A549 (cell line): Measurements from ENCODE around the gene FBXW2. TPM values are rescaled to one million over a fixed set of nuclear protein-coding genes. Genes with fewer than 3 reads are reported as not detected.

Source experiments
- ATAC-seq, 2 experiments: fragments of 200-7000 bp in 1 of 2; fragments of >200 bp in 1 of 2; cut with Nextera tagmentation in 1 of 2; cut with Tn5 transposase in 1 of 2; 3 replicates each; pipeline versions ENCODE4 v1.8.0 to v1.9.1; 2018 to 2020; ENCODE audit warnings: mild to moderate bottlenecking in 1 of 2, moderate library complexity in 1 of 2
- CTCF ChIA-PET: fragments of 300-600 bp; sonication (Branson Sonifier 250); formaldehyde crosslinking; extraction: SDS; loops from one replicate; lab custom pipeline; 2021; ENCODE audit warnings: antibody characterized with exemption, inconsistent platforms; lab: Yijun Ruan, JAX
- POLR2A ChIA-PET: fragments of 350-600 bp; formaldehyde crosslinking; extraction: SDS; loops from one replicate; lab custom pipeline; 2021; ENCODE audit warnings: antibody characterized with exemption, inconsistent platforms; lab: Yijun Ruan, JAX
- DNase-seq, 2 experiments: peaks; one replicate each; pipeline versions ENCODE4 v3.0.0 to v3.0.0-alpha.2; 2011 to 2016; ENCODE audit warnings: low read depth in 1 of 2, low spot score in 1 of 2
- FAIRE-seq: peaks from 2 replicates; lab custom pipeline; 2011; peaks lifted over from hg19 to GRCh38; lab: Jason Lieb, UNC
- H3K27ac ChIP-seq, 2 experiments: fragments of >200 bp; sonication (Bioruptor Twin); formaldehyde crosslinking; 3 replicates each; pipeline ENCODE4 v1.5.1; 2016 to 2017
- H3K4me1 ChIP-seq: fragments of >200 bp; sonication (Bioruptor Twin); formaldehyde crosslinking; 3 replicates; pipeline ENCODE4 v1.6.1; 2016
- H3K4me2 ChIP-seq: fragments of >200 bp; sonication (Bioruptor Twin); formaldehyde crosslinking; 3 replicates; pipeline ENCODE4 v1.6.1; 2016
- H3K4me3 ChIP-seq: fragments of >200 bp; sonication (Bioruptor Twin); formaldehyde crosslinking; 3 replicates; pipeline ENCODE4 v1.5.1; 2016
- H3K9me3 ChIP-seq: fragments of >200 bp; sonication (Bioruptor Twin); formaldehyde crosslinking; 3 replicates; pipeline ENCODE4 v1.6.1; 2016
- CHD4 ChIP-seq: fragments of 200-600 bp; sonication (generic); IDR thresholded peaks from 2 replicates; pipeline ENCODE4 v1.6.1; 2016; ENCODE audit warnings: antibody characterized with exemption, mild to moderate bottlenecking, borderline replicate concordance
- EHF ChIP-seq: fragments of 250-450 bp; sonication (Bioruptor Pico); IDR thresholded peaks from 2 replicates; pipeline ENCODE4 v1.5.0; 2020; ENCODE audit warnings: mild to moderate bottlenecking
- EP300 ChIP-seq, 2 experiments: fragments of >200 bp; sonication (Bioruptor Twin); formaldehyde crosslinking; IDR thresholded peaks; 2 replicates in 1 of 2; 3 replicates in 1 of 2; pipeline ENCODE4 v1.6.1; 2016 to 2017
- FOSL2 ChIP-seq, 2 experiments: fragments of 450-650 bp in 1 of 2; fragments of >200 bp in 1 of 2; sonication (Bioruptor Twin) in 1 of 2; formaldehyde crosslinking; IDR thresholded peaks; 2 replicates each; pipeline versions ENCODE4 v1.5.0 to v1.6.1; 2016 to 2020; ENCODE audit warnings: mild to moderate bottlenecking in 1 of 2, moderate library complexity in 1 of 2
- HDAC2 ChIP-seq: fragments of 200-600 bp; sonication (generic); IDR thresholded peaks from 2 replicates; pipeline ENCODE4 v1.6.1; 2016
- HEYL ChIP-seq: fragments of 250-450 bp; sonication (Bioruptor Pico); IDR thresholded peaks from 2 replicates; pipeline ENCODE4 v1.8.0; 2021; ENCODE audit warnings: mild to moderate bottlenecking, moderate library complexity
- KDM1A ChIP-seq: fragments of 200-600 bp; sonication (generic); IDR thresholded peaks from 2 replicates; pipeline ENCODE4 v1.6.1; 2016; ENCODE audit warnings: low read depth, mild to moderate bottlenecking
- MAFK ChIP-seq: fragments of 450-650 bp; IDR thresholded peaks from 2 replicates; pipeline ENCODE4 v1.6.1; 2014; ENCODE audit not compliant: partially characterized antibody
- MAZ ChIP-seq: fragments of 150-350 bp; IDR thresholded peaks from 2 replicates; pipeline ENCODE4 v1.6.1; 2014; ENCODE audit warnings: antibody characterized with exemption, low read depth, low read length, borderline replicate concordance
- MYC ChIP-seq: IDR thresholded peaks from 2 replicates; pipeline ENCODE4 v1.6.1; 2012; ENCODE audit warnings: mild to moderate bottlenecking, inconsistent platforms, low read length, improper control_type of control experiment, borderline replicate concordance
- NFE2L2 ChIP-seq: fragments of 150-350 bp; conservative IDR thresholded peaks from 2 replicates; pipeline ENCODE4 v1.6.1; 2014; ENCODE audit warnings: low read length
- NPAS2 ChIP-seq: fragments of 250-450 bp; sonication (Bioruptor Pico); IDR thresholded peaks from 2 replicates; pipeline ENCODE4 v1.8.0; 2022; ENCODE audit warnings: mild to moderate bottlenecking, moderate library complexity, borderline replicate concordance
- PHF8 ChIP-seq: fragments of 200-600 bp; sonication (generic); IDR thresholded peaks from 2 replicates; pipeline ENCODE4 v1.6.1; 2016; ENCODE audit warnings: low read depth, mild to moderate bottlenecking, antibody characterized with exemption, moderate library complexity, borderline replicate concordance
- POLR2A ChIP-seq: IDR thresholded peaks from 2 replicates; pipeline ENCODE4 v1.6.1; 2012; ENCODE audit warnings: mild to moderate bottlenecking, low read length
- RARB ChIP-seq: fragments of 250-450 bp; sonication (Bioruptor Pico); IDR thresholded peaks from 2 replicates; pipeline ENCODE4 v1.8.0; 2021; ENCODE audit warnings: mild to moderate bottlenecking, moderate library complexity
- SMC3 ChIP-seq: fragments of >200 bp; sonication (Bioruptor Twin); formaldehyde crosslinking; IDR thresholded peaks from 3 replicates; pipeline ENCODE4 v1.6.1; 2018; ENCODE audit warnings: inconsistent platforms
- TP53 ChIP-seq: fragments of 250-450 bp; sonication (Bioruptor Pico); IDR thresholded peaks from 2 replicates; pipeline ENCODE4 v1.5.0; 2021; ENCODE audit warnings: mild to moderate bottlenecking, moderate library complexity
- ZC3H11A ChIP-seq: fragments of 450-650 bp; IDR thresholded peaks from 2 replicates; pipeline ENCODE4 v1.6.1; 2014; ENCODE audit warnings: antibody characterized with exemption, mild to moderate bottlenecking
- ZNF302 ChIP-seq: fragments of 250-450 bp; sonication (Bioruptor Pico); IDR thresholded peaks from 2 replicates; pipeline ENCODE4 v1.9.0; 2021; ENCODE audit warnings: inconsistent platforms, mild to moderate bottlenecking, moderate library complexity
- ZSCAN20 ChIP-seq: fragments of 250-450 bp; sonication (Bioruptor Pico); IDR thresholded peaks from 2 replicates; pipeline ENCODE4 v1.8.0; 2022; ENCODE audit warnings: mild to moderate bottlenecking, moderate library complexity
- WGBS: methylation state at CpG from one replicate; pipeline ENCODE4 v1.1.6; 2017; ENCODE audit errors: missing lambda C conversion rate; 5-methylcytosine and 5-hydroxymethylcytosine counted together
- polyA plus RNA-seq, 4 experiments: library from polyadenylated mRNA; depleted of rRNA in 3 of 4; stranded (reverse); fragments of >200 nt; fragmentation: RNase III in 1 of 4; extraction: RNeasy Plus Mini Kit Qiagen cat#74134 plus additional on column Dnase treatment in 1 of 4; gene quantifications; 2 replicates in 3 of 4; 3 replicates in 1 of 4; pipeline ENCODE4 v1.2.3, GENCODE V29; 2011 to 2017
- TF ChIP-seq, protein P1 (sequence below): fragments of >200 bp; sonication (Bioruptor Twin); formaldehyde crosslinking; IDR thresholded peaks from 3 replicates; pipeline ENCODE4 v1.6.1; 2016
- TF ChIP-seq, protein P2 (sequence below): IDR thresholded peaks from 2 replicates; pipeline ENCODE4 v1.6.1; 2012
- TF ChIP-seq, protein P3 (sequence below): IDR thresholded peaks from 2 replicates; pipeline ENCODE4 v1.6.1; 2012; ENCODE audit warnings: low read depth, borderline replicate concordance
- TF ChIP-seq, protein P4 (sequence below): fragments of 250-450 bp; sonication (Bioruptor Pico); IDR thresholded peaks from 2 replicates; pipeline ENCODE4 v1.5.0; 2020; ENCODE audit warnings: low read depth, mild to moderate bottlenecking, moderate library complexity
- TF ChIP-seq, protein P5 (sequence below): IDR thresholded peaks from 2 replicates; pipeline ENCODE4 v1.6.1; 2012
- TF ChIP-seq, protein P6 (sequence below): fragments of 250-450 bp; sonication (Bioruptor Pico); IDR thresholded peaks from 2 replicates; pipeline ENCODE4 v1.5.0; 2021; ENCODE audit warnings: mild to moderate bottlenecking, moderate library complexity, borderline replicate concordance
- TF ChIP-seq, protein P7 (sequence below): fragments of >200 bp; sonication (Bioruptor Twin); formaldehyde crosslinking; IDR thresholded peaks from 3 replicates; pipeline ENCODE4 v1.5.1; 2016

Gene FBXW2
- polyA plus RNA-seq, 2 of the 4 experiments (the other 2 are of a cell fraction) = 28.8 to 60.0 TPM

DNA sequence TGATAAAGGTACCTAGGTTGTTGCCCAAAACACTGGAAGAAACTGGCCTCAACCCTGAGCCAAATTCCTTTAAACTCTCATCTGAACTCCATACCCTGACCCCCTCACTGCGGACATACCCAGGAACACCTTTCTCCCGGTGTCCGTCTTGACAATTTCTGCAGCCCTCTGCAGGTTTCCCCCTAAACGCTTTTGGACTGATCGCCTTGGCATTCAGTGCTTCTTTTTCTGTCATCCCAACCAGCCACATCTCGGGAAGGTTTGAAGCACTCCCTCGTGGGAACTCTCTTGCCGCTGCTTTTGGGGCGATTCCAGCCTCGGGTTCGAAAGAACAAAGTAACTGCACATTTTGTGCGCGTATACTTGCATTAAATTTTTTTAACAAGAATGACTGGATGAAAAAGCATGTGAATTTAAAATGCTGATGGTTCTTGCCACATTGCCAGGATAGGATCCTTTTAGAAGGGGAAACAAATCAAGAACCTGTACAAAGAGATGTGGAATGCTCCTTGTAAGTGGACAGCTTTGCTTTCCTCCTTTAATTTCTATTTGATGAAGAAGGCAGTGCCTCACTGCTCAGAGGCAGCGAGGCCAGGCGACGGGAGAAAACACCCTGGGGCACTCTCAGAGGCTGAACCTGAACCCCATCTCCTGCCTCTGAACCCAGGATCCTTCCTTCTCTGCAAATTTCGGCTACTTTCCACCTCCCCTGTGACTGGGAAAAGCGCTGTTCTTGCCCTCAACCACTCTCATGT lies 48.9 kb upstream of the FBXW2 start:
- no peak for FAIRE-seq
- H3K4me3 ChIP-seq = peak overlapping the region; percentile 74
- H3K9me3 ChIP-seq = no peaks in the 10 kb centered on the region
- ATAC-seq = peak; percentile 12 to 16; a peak in 3 of 6 replicates
- WGBS = 41% methylated on average over 18 of the region's 18 CpGs
- peak in 1 of 2 experiments; percentile 16 for DNase-seq
- CTCF ChIA-PET = no interaction called here
- POLR2A ChIA-PET = no interaction called here
- H3K4me1 ChIP-seq = peaks cover 12% of the 10 kb centered on the region; the same call in 1 of the 3 replicates
- peak overlapping the region; percentile 88 for H3K4me2 ChIP-seq
- peak overlapping the region; percentile 92 to 94 for H3K27ac ChIP-seq
- TF ChIP-seq ZC3H11A (no peak), CHD4 (no peak), POLR2A (no peak), EP300 (IDR thresholded peaks at IDR 0.05) (no peak), ZSCAN20 (no peak), RARB (CRISPR knock-in tag) (no peak), KDM1A (no peak), NPAS2 (CRISPR knock-in tag) (no peak), SMC3 (no peak)
- TF ChIP-seq, protein P1, sequence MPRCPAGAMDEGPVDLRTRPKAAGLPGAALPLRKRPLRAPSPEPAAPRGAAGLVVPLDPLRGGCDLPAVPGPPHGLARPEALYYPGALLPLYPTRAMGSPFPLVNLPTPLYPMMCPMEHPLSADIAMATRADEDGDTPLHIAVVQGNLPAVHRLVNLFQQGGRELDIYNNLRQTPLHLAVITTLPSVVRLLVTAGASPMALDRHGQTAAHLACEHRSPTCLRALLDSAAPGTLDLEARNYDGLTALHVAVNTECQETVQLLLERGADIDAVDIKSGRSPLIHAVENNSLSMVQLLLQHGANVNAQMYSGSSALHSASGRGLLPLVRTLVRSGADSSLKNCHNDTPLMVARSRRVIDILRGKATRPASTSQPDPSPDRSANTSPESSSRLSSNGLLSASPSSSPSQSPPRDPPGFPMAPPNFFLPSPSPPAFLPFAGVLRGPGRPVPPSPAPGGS = no peak
- TF ChIP-seq, protein P2, sequence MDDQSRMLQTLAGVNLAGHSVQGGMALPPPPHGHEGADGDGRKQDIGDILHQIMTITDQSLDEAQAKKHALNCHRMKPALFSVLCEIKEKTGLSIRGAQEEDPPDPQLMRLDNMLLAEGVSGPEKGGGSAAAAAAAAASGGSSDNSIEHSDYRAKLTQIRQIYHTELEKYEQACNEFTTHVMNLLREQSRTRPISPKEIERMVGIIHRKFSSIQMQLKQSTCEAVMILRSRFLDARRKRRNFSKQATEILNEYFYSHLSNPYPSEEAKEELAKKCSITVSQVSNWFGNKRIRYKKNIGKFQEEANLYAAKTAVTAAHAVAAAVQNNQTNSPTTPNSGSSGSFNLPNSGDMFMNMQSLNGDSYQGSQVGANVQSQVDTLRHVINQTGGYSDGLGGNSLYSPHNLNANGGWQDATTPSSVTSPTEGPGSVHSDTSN = no peak
- TF ChIP-seq, protein P3, sequence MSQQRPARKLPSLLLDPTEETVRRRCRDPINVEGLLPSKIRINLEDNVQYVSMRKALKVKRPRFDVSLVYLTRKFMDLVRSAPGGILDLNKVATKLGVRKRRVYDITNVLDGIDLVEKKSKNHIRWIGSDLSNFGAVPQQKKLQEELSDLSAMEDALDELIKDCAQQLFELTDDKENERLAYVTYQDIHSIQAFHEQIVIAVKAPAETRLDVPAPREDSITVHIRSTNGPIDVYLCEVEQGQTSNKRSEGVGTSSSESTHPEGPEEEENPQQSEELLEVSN = no peak

DNA sequence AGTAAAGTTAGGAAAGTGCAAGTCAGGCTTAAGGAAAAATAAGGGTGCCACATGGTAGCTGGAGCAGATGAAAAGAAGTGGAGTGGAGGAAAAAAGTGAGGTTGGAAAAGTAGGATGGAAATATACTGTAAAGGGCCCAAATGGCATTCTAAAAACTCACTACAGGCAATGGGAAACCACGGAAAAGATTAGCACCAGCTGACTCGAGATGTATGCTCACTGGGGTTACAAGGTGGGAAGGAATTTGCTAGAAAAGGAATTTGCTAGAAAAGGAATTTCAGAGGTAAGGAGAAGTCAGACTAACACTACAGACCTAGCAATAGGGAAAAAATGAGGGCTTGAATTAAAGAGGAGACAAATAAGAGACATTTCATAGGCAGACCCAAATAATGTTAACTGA lies 45.9 kb upstream of the FBXW2 start:
- H3K4me2 ChIP-seq = no peak overlapping the region
- POLR2A ChIA-PET = no interaction called here
- peaks cover 12% of the 10 kb centered on the region; the same call in 1 of the 3 replicates for H3K4me1 ChIP-seq
- H3K4me3 ChIP-seq = no peak overlapping the region
- WGBS = 94% methylated on average over 2 of the region's 2 CpGs
- no peak overlapping the region for H3K27ac ChIP-seq
- H3K9me3 ChIP-seq = no peaks in the 10 kb centered on the region
- DNase-seq (no peak), ATAC-seq (no peak), FAIRE-seq (no peak)
- CTCF ChIA-PET = no interaction called here
- TF ChIP-seq TP53 = no peak
- TF ChIP-seq MAFK = no peak
- no peak for TF ChIP-seq SMC3
- no peak for TF ChIP-seq MYC
- no peak for TF ChIP-seq NFE2L2
- no peak for TF ChIP-seq FOSL2 (IDR thresholded peaks at IDR 0.05)
- no peak for TF ChIP-seq FOSL2 (CRISPR knock-in tag; IDR thresholded peaks at IDR 0.05)
- no peak for TF ChIP-seq MAZ
- TF ChIP-seq, protein P4, sequence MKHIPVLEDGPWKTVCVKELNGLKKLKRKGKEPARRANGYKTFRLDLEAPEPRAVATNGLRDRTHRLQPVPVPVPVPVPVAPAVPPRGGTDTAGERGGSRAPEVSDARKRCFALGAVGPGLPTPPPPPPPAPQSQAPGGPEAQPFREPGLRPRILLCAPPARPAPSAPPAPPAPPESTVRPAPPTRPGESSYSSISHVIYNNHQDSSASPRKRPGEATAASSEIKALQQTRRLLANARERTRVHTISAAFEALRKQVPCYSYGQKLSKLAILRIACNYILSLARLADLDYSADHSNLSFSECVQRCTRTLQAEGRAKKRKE = no peak
- TF ChIP-seq, protein P5, sequence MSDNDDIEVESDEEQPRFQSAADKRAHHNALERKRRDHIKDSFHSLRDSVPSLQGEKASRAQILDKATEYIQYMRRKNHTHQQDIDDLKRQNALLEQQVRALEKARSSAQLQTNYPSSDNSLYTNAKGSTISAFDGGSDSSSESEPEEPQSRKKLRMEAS = no peak
- no peak for TF ChIP-seq HEYL (CRISPR knock-in tag)
- no peak for TF ChIP-seq PHF8
- TF ChIP-seq, protein P3 = no peak
- TF ChIP-seq HDAC2 = no peak
- TF ChIP-seq, protein P2 = no peak
- no peak for TF ChIP-seq ZNF302 (CRISPR knock-in tag)
- TF ChIP-seq, protein P6, sequence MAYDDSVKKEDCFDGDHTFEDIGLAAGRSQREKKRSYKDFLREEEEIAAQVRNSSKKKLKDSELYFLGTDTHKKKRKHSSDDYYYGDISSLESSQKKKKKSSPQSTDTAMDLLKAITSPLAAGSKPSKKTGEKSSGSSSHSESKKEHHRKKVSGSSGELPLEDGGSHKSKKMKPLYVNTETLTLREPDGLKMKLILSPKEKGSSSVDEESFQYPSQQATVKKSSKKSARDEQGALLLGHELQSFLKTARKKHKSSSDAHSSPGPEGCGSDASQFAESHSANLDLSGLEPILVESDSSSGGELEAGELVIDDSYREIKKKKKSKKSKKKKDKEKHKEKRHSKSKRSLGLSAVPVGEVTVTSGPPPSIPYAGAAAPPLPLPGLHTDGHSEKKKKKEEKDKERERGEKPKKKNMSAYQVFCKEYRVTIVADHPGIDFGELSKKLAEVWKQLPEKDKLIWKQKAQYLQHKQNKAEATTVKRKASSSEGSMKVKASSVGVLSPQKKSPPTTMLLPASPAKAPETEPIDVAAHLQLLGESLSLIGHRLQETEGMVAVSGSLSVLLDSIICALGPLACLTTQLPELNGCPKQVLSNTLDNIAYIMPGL (CRISPR knock-in tag) = no peak
- TF ChIP-seq, protein P7, sequence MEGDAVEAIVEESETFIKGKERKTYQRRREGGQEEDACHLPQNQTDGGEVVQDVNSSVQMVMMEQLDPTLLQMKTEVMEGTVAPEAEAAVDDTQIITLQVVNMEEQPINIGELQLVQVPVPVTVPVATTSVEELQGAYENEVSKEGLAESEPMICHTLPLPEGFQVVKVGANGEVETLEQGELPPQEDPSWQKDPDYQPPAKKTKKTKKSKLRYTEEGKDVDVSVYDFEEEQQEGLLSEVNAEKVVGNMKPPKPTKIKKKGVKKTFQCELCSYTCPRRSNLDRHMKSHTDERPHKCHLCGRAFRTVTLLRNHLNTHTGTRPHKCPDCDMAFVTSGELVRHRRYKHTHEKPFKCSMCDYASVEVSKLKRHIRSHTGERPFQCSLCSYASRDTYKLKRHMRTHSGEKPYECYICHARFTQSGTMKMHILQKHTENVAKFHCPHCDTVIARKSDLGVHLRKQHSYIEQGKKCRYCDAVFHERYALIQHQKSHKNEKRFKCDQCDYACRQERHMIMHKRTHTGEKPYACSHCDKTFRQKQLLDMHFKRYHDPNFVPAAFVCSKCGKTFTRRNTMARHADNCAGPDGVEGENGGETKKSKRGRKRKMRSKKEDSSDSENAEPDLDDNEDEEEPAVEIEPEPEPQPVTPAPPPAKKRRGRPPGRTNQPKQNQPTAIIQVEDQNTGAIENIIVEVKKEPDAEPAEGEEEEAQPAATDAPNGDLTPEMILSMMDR = no peak
- no peak for TF ChIP-seq EHF (CRISPR knock-in tag)
